RWPE1 (cell line): ENCODE data around the gene CYP2B6.
A peak's percentile ranks its signal among the peaks of the same experiment; 100 is the strongest.
"Not testable (repeated sequence)": the region's sequence is repeated elsewhere in the genome, so short reads cannot be mapped to it uniquely, and the experiment has no call there.

Experiments used
- CTCF ChIA-PET: fragments of 350-600 bp; sonication (Branson Sonifier 250); formaldehyde crosslinking; extraction: SDS; loops from one replicate; lab custom pipeline; 2021; lab: Yijun Ruan, JAX
- POLR2A ChIA-PET: fragments of 400-600 bp; formaldehyde crosslinking; extraction: SDS; loops from one replicate; lab custom pipeline; 2020; ENCODE audit warnings: antibody characterized with exemption; ENCODE audit not compliant: low non-redundant PET; lab: Yijun Ruan, JAX
- DNase-seq: peaks from one replicate; pipeline ENCODE4 v3.0.0; 2012; ENCODE audit warnings: low spot score
- H3K27ac ChIP-seq: fragments of 450-650 bp; 2 replicates; pipeline ENCODE4 v1.5.1; 2017
- CTCF ChIP-seq: fragments of 450-650 bp; conservative IDR thresholded peaks from 2 replicates; pipeline ENCODE4 v1.5.1; 2017; ENCODE audit warnings: low read depth, mild to moderate bottlenecking

The CYP2B6 gene

GRCh38 chr19:40974633-40975037 is 16.4 kb upstream of the CYP2B6 start:
- POLR2A ChIA-PET: no interaction called here
- CTCF ChIA-PET: interaction anchor here (0.7 to 1.2 kb wide), 5 partner anchors 11 to 173 kb away, joined by 3 to 9 read pairs (median 3); no protein-coding TSS in a partner anchor

GRCh38 chr19:40976134-40976533 is 14.9 kb upstream of the CYP2B6 start:
- ChIA-PET POLR2A (no interaction called here), CTCF (no interaction called here)
- no peak for DNase-seq
- no peak for TF ChIP-seq CTCF
- no peak overlapping the region for H3K27ac ChIP-seq

More at GRCh38 chr19:40974633-40975037, 16.4 kb upstream of the CYP2B6 start:
- TF ChIP-seq CTCF: peak; percentile 84
- peak; percentile 56 for DNase-seq
- no peak overlapping the region for H3K27ac ChIP-seq

GRCh38 chr19:40976724-40977123 is 14.4 kb upstream of the CYP2B6 start:
- no peak for DNase-seq
- ChIA-PET POLR2A (no interaction called here), CTCF (no interaction called here)
- no peak overlapping the region for H3K27ac ChIP-seq
- TF ChIP-seq CTCF: no peak

- H3K27ac ChIP-seq, CTCF ChIA-PET, POLR2A ChIA-PET, DNase-seq: not testable (repeated sequence)
Observed at GRCh38 chr19:40979759-40980158, 11.3 kb upstream of the CYP2B6 start.

GRCh38 chr19:40980743-40981442 is 10.2 kb upstream of the CYP2B6 start:
- DNase-seq, CTCF ChIA-PET, H3K27ac ChIP-seq, POLR2A ChIA-PET: not testable (repeated sequence)

GRCh38 chr19:40981591-40981990 is 9.5 kb upstream of the CYP2B6 start:
- no peak overlapping the region for H3K27ac ChIP-seq
- no peak for TF ChIP-seq CTCF
- POLR2A ChIA-PET: no interaction called here
- no peak for DNase-seq
- CTCF ChIA-PET: no interaction called here

- no peak for TF ChIP-seq CTCF
- H3K27ac ChIP-seq: no peak overlapping the region
- ChIA-PET CTCF (interaction anchor here (0.6 kb wide), 1 partner anchor 854 kb away, joined by 3 read pairs; no protein-coding TSS in a partner anchor), POLR2A (no interaction called here)
- DNase-seq: peak; percentile 22
Observed at GRCh38 chr19:40982594-40983101, 8.4 kb upstream of the CYP2B6 start.
